Keratinocyte (primary cell): Measurements from ENCODE around the gene SMPD3. TPM values are rescaled to one million over a fixed set of nuclear protein-coding genes. Genes with fewer than 3 reads are reported as not detected.

Source experiments
- DNase-seq: peaks from one replicate; pipeline ENCODE4 v3.0.0-alpha.2; 2011; ENCODE audit warnings: low read depth, missing footprints, low spot score
- FAIRE-seq: peaks from 2 replicates; lab custom pipeline; 2011; peaks lifted over from hg19 to GRCh38; lab: Jason Lieb, UNC
- H2AFZ ChIP-seq: 2 replicates; pipeline ENCODE4 v1.6.0; 2012; ENCODE audit warnings: low read length, control low read depth, inconsistent platforms; ENCODE audit not compliant: control insufficient read depth
- H3K27ac ChIP-seq: 2 replicates; pipeline ENCODE4 v1.5.1; 2011; ENCODE audit warnings: low read length; ENCODE audit not compliant: control insufficient read depth, insufficient read depth
- H3K27me3 ChIP-seq: 3 replicates; pipeline ENCODE4 v1.6.0; 2011; ENCODE audit warnings: low read length; ENCODE audit not compliant: control insufficient read depth, insufficient read depth; ENCODE audit errors: extremely low read depth
- H3K36me3 ChIP-seq, 2 experiments: 2 replicates in 1 of 2; 3 replicates in 1 of 2; pipeline ENCODE4 v1.5.1; 2011; ENCODE audit warnings: low read length in 2 of 2, mild to moderate bottlenecking in 1 of 2; ENCODE audit not compliant: control insufficient read depth in 2 of 2, insufficient read depth in 2 of 2; ENCODE audit errors: extremely low read depth in 1 of 2
- H3K4me1 ChIP-seq: 3 replicates; pipeline ENCODE4 v1.5.1; 2011; ENCODE audit warnings: low read length; ENCODE audit not compliant: control insufficient read depth, insufficient read depth; ENCODE audit errors: extremely low read depth
- H3K4me2 ChIP-seq: 3 replicates; pipeline ENCODE4 v1.6.0; 2011; ENCODE audit warnings: low read depth, low read length; ENCODE audit not compliant: control insufficient read depth, insufficient read depth; ENCODE audit errors: extremely low read depth
- H3K4me3 ChIP-seq, 3 experiments: fragments of 200-600 bp in 1 of 3; sonication (generic) in 1 of 3; 2 replicates in 2 of 3; 3 replicates in 1 of 3; pipeline ENCODE4 v1.5.1; 2011 to 2016; ENCODE audit warnings: low read length in 3 of 3, mild to moderate bottlenecking in 3 of 3, control low read depth in 2 of 3, inconsistent platforms in 1 of 3, low read depth in 1 of 3, mixed read lengths in 1 of 3, mixed run types in 1 of 3, moderate library complexity in 1 of 3; ENCODE audit not compliant: control insufficient read depth in 2 of 3, insufficient read depth in 2 of 3; ENCODE audit errors: extremely low read depth in 1 of 3
- H3K79me2 ChIP-seq: 2 replicates; pipeline ENCODE4 v1.6.0; 2012; ENCODE audit warnings: low read length; ENCODE audit not compliant: control insufficient read depth, insufficient read depth
- H3K9ac ChIP-seq: 3 replicates; pipeline ENCODE4 v1.6.0; 2011; ENCODE audit warnings: low read length; ENCODE audit not compliant: control insufficient read depth, insufficient read depth; ENCODE audit errors: extremely low read depth
- H3K9me1 ChIP-seq: 3 replicates; pipeline ENCODE4 v1.6.0; 2011; ENCODE audit warnings: low read length; ENCODE audit not compliant: control insufficient read depth, insufficient read depth; ENCODE audit errors: extremely low read depth
- H3K9me3 ChIP-seq: 2 replicates; pipeline ENCODE4 v1.5.1; 2012; ENCODE audit warnings: low read depth, low read length; ENCODE audit not compliant: control insufficient read depth
- H4K20me1 ChIP-seq: 3 replicates; pipeline ENCODE4 v1.6.0; 2011; ENCODE audit warnings: low read length; ENCODE audit not compliant: control insufficient read depth, insufficient read depth; ENCODE audit errors: extremely low read depth
- EZH2 ChIP-seq: IDR thresholded peaks from one replicate; pipeline ENCODE4 v1.6.1; 2012; ENCODE audit warnings: inconsistent platforms, mild to moderate bottlenecking, low read length, moderate library complexity
- dilution Hi-C: fragments of 300-500 bp; cut with MboI; formaldehyde crosslinking; loops from one replicate; pipeline ENCODE4 v1.7.0; 2020; ENCODE audit warnings: low sequenced_read_pairs; ENCODE audit not compliant: extremely low pct_ligation_motif_present
- polyA plus RNA-seq, 5 experiments: library from polyadenylated mRNA; depleted of rRNA in 3 of 5; stranded (reverse) in 3 of 5; stranded (forward) in 1 of 5; unstranded in 1 of 5; fragments of >200 nt; gene quantifications; 1 replicate in 1 of 5; 2 replicates in 3 of 5; 3 replicates in 1 of 5; pipeline versions ENCODE4 v1.2.1 to v1.2.3, GENCODE V29; 2011 to 2012; ENCODE audit warnings: missing spikeins in 2 of 5, low read depth in 1 of 5, low replicate concordance in 1 of 5
- TF ChIP-seq, protein P1 (sequence below), 3 experiments: IDR thresholded peaks in 1 of 3; conservative IDR thresholded peaks in 1 of 3; optimal IDR thresholded peaks in 1 of 3; 2 replicates in 2 of 3; 3 replicates in 1 of 3; pipeline versions ENCODE3 to v1.5.1; 2011; ENCODE audit warnings: low read length in 3 of 3, mild to moderate bottlenecking in 3 of 3, moderate library complexity in 2 of 3, control low read depth in 1 of 3, inconsistent platforms in 1 of 3; ENCODE audit not compliant: insufficient read depth in 2 of 3; ENCODE audit errors: extremely low read depth in 1 of 3

Gene SMPD3
- polyA plus RNA-seq, 1 donor (not counting 4 experiments of a cell fraction or from before 2014, with no cell fraction given): 0.34 TPM

DNA sequence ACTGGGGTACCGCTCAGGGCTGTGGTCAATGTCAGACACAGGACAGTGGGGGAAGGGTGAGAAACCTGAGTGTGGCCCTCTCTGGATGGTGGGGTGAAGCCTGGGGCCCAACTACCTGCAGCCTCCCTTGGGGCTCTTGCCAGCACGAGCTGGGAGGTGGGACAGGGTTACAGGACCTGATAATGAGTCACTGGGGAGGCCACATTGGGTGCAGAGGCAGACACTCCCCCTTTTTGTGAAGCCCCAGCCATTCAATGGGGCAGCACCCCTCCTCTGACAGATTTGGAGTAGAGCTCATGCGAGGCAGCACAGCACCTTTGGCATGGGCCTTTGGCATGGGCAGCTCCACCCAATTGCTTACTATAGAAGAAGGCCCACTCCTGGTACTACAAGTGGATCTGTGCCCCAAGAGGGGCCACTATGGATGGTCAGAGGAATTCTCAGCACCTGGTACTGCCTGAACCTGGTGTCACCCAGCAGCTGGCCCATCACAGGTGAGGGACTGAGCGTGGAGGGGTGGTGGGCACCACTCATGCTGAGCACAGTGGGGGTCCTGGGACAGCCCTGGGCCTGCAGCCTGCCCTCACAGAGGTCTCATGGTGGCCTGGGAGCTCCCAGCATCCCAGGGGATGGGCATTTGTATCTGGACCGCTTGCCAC lies 45.2 kb upstream of the SMPD3 start:
- peaks cover 2% of the 10 kb centered on the region for H3K9me1 ChIP-seq
- no peaks in the 10 kb centered on the region for H3K9me3 ChIP-seq
- no peaks in the 10 kb centered on the region for H3K36me3 ChIP-seq
- no peak overlapping the region for H3K4me3 ChIP-seq
- no peaks in the 10 kb centered on the region for H3K27me3 ChIP-seq
- peaks cover 52% of the 10 kb centered on the region for H3K4me1 ChIP-seq
- DNase-seq: no peak
- dilution Hi-C loops: no loop called here
- TF ChIP-seq, protein P1, sequence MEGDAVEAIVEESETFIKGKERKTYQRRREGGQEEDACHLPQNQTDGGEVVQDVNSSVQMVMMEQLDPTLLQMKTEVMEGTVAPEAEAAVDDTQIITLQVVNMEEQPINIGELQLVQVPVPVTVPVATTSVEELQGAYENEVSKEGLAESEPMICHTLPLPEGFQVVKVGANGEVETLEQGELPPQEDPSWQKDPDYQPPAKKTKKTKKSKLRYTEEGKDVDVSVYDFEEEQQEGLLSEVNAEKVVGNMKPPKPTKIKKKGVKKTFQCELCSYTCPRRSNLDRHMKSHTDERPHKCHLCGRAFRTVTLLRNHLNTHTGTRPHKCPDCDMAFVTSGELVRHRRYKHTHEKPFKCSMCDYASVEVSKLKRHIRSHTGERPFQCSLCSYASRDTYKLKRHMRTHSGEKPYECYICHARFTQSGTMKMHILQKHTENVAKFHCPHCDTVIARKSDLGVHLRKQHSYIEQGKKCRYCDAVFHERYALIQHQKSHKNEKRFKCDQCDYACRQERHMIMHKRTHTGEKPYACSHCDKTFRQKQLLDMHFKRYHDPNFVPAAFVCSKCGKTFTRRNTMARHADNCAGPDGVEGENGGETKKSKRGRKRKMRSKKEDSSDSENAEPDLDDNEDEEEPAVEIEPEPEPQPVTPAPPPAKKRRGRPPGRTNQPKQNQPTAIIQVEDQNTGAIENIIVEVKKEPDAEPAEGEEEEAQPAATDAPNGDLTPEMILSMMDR (optimal IDR thresholded peaks at IDR 0.05 in 1 of 3, IDR thresholded peaks at IDR 0.05 in 1 of 3, conservative IDR thresholded peaks at IDR 0.05 in 1 of 3; ENCODE audit: extremely low read depth in 1 of 3, insufficient read depth in 2 of 3, low read length in 3 of 3): no peak
- no peak for TF ChIP-seq EZH2
- FAIRE-seq: no peak
- no peak overlapping the region for H3K9ac ChIP-seq
- H3K4me2 ChIP-seq: no peak overlapping the region
- no peak overlapping the region for H2AFZ ChIP-seq
- no peak overlapping the region for H3K27ac ChIP-seq
- no peaks in the 10 kb centered on the region for H3K79me2 ChIP-seq
- H4K20me1 ChIP-seq: no peaks in the 10 kb centered on the region

DNA sequence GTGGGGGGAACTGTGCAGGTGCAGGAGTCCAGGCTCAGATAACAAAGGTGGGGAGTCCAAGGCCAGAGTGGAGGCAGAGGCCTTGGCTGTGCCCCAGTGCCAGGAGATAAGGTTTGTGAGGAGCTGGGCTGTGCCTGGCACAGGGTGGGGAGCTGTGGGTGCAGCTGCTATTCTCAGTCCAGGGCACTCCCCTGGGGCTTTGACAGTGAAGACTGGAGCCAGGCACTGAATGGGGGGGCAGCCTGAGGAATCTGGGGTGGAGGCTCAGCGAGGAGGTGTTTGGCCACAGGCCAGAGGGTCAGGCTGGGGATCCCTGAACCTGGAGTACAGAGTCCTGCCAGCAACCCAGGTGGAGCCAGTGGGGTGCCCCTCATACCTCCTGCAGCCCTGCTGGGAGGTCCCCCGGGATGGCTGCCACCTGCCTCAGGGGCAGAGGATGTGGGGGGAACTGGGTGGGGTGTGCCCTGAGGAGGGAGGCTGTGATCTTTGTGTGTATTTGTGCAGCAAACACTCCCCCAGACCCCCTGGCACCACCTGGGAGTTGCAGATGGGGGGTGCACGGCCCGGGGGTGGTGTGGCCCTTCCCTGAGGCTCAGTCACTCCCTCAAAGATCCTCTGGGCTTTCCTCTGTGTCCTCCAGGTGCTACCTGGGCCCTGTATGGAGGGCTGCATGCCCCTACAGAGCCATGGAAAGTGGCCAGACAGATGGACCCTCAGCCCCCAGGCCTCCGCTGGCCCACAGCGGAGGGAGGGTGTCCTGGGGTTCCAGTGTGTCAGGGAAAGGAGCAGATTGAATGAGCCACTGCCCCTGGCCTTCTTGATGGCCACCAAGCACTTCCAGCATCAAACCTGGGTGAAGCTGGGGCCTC lies 44.5 kb upstream of the SMPD3 start:
- Histone ChIP-seq H3K27me3 (no peaks in the 10 kb centered on the region), H3K4me3 (no peak overlapping the region), H3K4me2 (no peak overlapping the region), H3K9me1 (peaks cover 2% of the 10 kb centered on the region), H3K79me2 (no peaks in the 10 kb centered on the region), H3K36me3 (no peaks in the 10 kb centered on the region), H3K4me1 (peaks cover 46% of the 10 kb centered on the region), H2AFZ (no peak overlapping the region), H4K20me1 (no peaks in the 10 kb centered on the region), H3K9me3 (no peaks in the 10 kb centered on the region), H3K27ac (no peak overlapping the region), H3K9ac (no peak overlapping the region)
- DNase-seq (no peak), FAIRE-seq (no peak)
- TF ChIP-seq EZH2: no peak
- TF ChIP-seq, protein P1 (optimal IDR thresholded peaks at IDR 0.05 in 1 of 3, IDR thresholded peaks at IDR 0.05 in 1 of 3, conservative IDR thresholded peaks at IDR 0.05 in 1 of 3; ENCODE audit: extremely low read depth in 1 of 3, insufficient read depth in 2 of 3, low read length in 3 of 3): no peak
- dilution Hi-C loops: no loop called here
